Measurements from ENCODE around the gene TSHZ2. TPM values are rescaled to one million over a fixed set of nuclear protein-coding genes. Genes with fewer than 3 reads are reported as not detected.

The TSHZ2 gene
- total RNA-seq, 1 donor from 2014 or later: 1.2 TPM

- Mint-ChIP-seq H3K36me3 (ENCODE audit: low read depth, unreplicated experiment) (no peaks in the 10 kb centered on the region), H3K27me3 (ENCODE audit: low read depth, unreplicated experiment) (peaks cover 14% of the 10 kb centered on the region), H3K27ac (ENCODE audit: unreplicated experiment) (no peak overlapping the region), H3K4me1 (ENCODE audit: low read depth, unreplicated experiment) (no peaks in the 10 kb centered on the region), H3K9me3 (ENCODE audit: unreplicated experiment) (no peaks in the 10 kb centered on the region), H3K4me3 (ENCODE audit: unreplicated experiment) (no peak overlapping the region)
- H3K4me1 ChIP-seq (ENCODE audit: insufficient read depth, low read length): no peaks in the 10 kb centered on the region
- no peaks in the 10 kb centered on the region for H3K36me3 ChIP-seq (ENCODE audit: insufficient read depth, low read length)
- H3K79me2 ChIP-seq (ENCODE audit: insufficient read depth, low read length): no peaks in the 10 kb centered on the region
- H4K20me1 ChIP-seq (ENCODE audit: insufficient read depth, low read length): no peaks in the 10 kb centered on the region
- H3K9me3 ChIP-seq (ENCODE audit: insufficient read depth, low read depth, low read length): no peaks in the 10 kb centered on the region
- no peak overlapping the region for H3K4me3 ChIP-seq (ENCODE audit: insufficient read depth, low read depth, low read length)
- H3K4me2 ChIP-seq (ENCODE audit: low read length): no peak overlapping the region
- no peak for TF ChIP-seq CTCF (IDR thresholded peaks at IDR 0.05; ENCODE audit: insufficient read depth, low read depth, low read length)
- no peak for TF ChIP-seq EZH2 (IDR thresholded peaks at IDR 0.05; ENCODE audit: insufficient read depth, low read length)
- no peaks in the 10 kb centered on the region for H3K27me3 ChIP-seq (ENCODE audit: insufficient read depth, low read length)
- no peak overlapping the region for H3K9ac ChIP-seq (ENCODE audit: low read length)
- FAIRE-seq (no peak), DNase-seq (ENCODE audit: low read depth) (no peak)
- no peak overlapping the region for H3K27ac ChIP-seq (ENCODE audit: low read depth, low read length)
- H2AFZ ChIP-seq (ENCODE audit: low read depth, low read length): no peak overlapping the region
These were observed 209.8 kb downstream of the TSHZ2 start for GRCh38 chr20:53181866-53182376.

GRCh38 chr20:53183181-53183580 lies 211.0 kb downstream of the TSHZ2 start:
- no peaks in the 10 kb centered on the region for H3K9me3 ChIP-seq (ENCODE audit: insufficient read depth, low read depth, low read length)
- DNase-seq (ENCODE audit: low read depth) (no peak), FAIRE-seq (no peak)
- Mint-ChIP-seq H3K4me1 (ENCODE audit: low read depth, unreplicated experiment) (no peaks in the 10 kb centered on the region), H3K36me3 (ENCODE audit: low read depth, unreplicated experiment) (no peaks in the 10 kb centered on the region), H3K27me3 (ENCODE audit: low read depth, unreplicated experiment) (peaks cover 12% of the 10 kb centered on the region), H3K9me3 (ENCODE audit: unreplicated experiment) (no peaks in the 10 kb centered on the region), H3K27ac (ENCODE audit: unreplicated experiment) (no peak overlapping the region), H3K4me3 (ENCODE audit: unreplicated experiment) (no peak overlapping the region)
- no peak overlapping the region for H3K27ac ChIP-seq (ENCODE audit: low read depth, low read length)
- H3K4me3 ChIP-seq (ENCODE audit: insufficient read depth, low read depth, low read length): no peak overlapping the region
- H3K79me2 ChIP-seq (ENCODE audit: insufficient read depth, low read length): no peaks in the 10 kb centered on the region
- no peaks in the 10 kb centered on the region for H3K4me1 ChIP-seq (ENCODE audit: insufficient read depth, low read length)
- H4K20me1 ChIP-seq (ENCODE audit: insufficient read depth, low read length): no peaks in the 10 kb centered on the region
- no peak overlapping the region for H3K4me2 ChIP-seq (ENCODE audit: low read length)
- TF ChIP-seq EZH2 (IDR thresholded peaks at IDR 0.05; ENCODE audit: insufficient read depth, low read length) (no peak), CTCF (IDR thresholded peaks at IDR 0.05; ENCODE audit: insufficient read depth, low read depth, low read length) (no peak)
- H3K27me3 ChIP-seq (ENCODE audit: insufficient read depth, low read length): no peaks in the 10 kb centered on the region
- no peak overlapping the region for H2AFZ ChIP-seq (ENCODE audit: low read depth, low read length)
- no peaks in the 10 kb centered on the region for H3K36me3 ChIP-seq (ENCODE audit: insufficient read depth, low read length)
- H3K9ac ChIP-seq (ENCODE audit: low read length): no peak overlapping the region

- Histone ChIP-seq H3K4me1 (ENCODE audit: insufficient read depth, low read length) (no peaks in the 10 kb centered on the region), H3K9me3 (ENCODE audit: insufficient read depth, low read depth, low read length) (no peaks in the 10 kb centered on the region), H3K27me3 (ENCODE audit: insufficient read depth, low read length) (no peaks in the 10 kb centered on the region), H3K4me2 (ENCODE audit: low read length) (no peak overlapping the region), H2AFZ (ENCODE audit: low read depth, low read length) (no peak overlapping the region), H3K79me2 (ENCODE audit: insufficient read depth, low read length) (no peaks in the 10 kb centered on the region), H4K20me1 (ENCODE audit: insufficient read depth, low read length) (no peaks in the 10 kb centered on the region), H3K27ac (ENCODE audit: low read depth, low read length) (no peak overlapping the region), H3K9ac (ENCODE audit: low read length) (no peak overlapping the region), H3K4me3 (ENCODE audit: insufficient read depth, low read depth, low read length) (no peak overlapping the region), H3K36me3 (ENCODE audit: insufficient read depth, low read length) (no peaks in the 10 kb centered on the region)
- no peak for TF ChIP-seq EZH2 (IDR thresholded peaks at IDR 0.05; ENCODE audit: insufficient read depth, low read length)
- TF ChIP-seq CTCF (IDR thresholded peaks at IDR 0.05; ENCODE audit: insufficient read depth, low read depth, low read length): no peak
- Mint-ChIP-seq H3K4me3 (ENCODE audit: unreplicated experiment) (no peak overlapping the region), H3K27me3 (ENCODE audit: low read depth, unreplicated experiment) (no peaks in the 10 kb centered on the region), H3K27ac (ENCODE audit: unreplicated experiment) (no peak overlapping the region), H3K36me3 (ENCODE audit: low read depth, unreplicated experiment) (no peaks in the 10 kb centered on the region), H3K9me3 (ENCODE audit: unreplicated experiment) (no peaks in the 10 kb centered on the region), H3K4me1 (ENCODE audit: low read depth, unreplicated experiment) (no peaks in the 10 kb centered on the region)
- FAIRE-seq (no peak), DNase-seq (ENCODE audit: low read depth) (no peak)
These were observed 214.5 kb downstream of the TSHZ2 start for GRCh38 chr20:53186635-53187034.

All from astrocyte (in vitro differentiated cells and primary cell).